ENCODE measurements around the gene KAT6B.

The KAT6B gene

DNA sequence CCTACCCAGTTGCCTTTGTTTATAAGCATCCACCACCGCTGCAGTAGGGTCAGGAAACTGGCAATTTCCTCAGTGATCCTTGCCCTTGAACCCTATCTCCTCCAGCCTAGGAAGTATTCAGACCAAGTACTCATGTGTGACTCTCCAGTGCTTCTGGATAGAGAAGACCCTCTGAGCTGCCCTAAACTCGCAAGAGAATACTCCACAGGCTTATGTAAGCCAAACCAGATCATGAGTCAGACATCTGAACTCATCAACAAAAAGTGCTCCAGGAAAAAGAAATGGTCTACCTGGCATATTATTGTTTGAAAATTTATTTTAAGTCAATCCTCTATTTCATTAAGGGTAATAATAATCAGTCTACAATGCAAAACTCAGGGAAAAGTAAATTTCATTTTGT is 101.3 kb downstream of the KAT6B start:
- no peak for DNase-seq (ENCODE audit: insufficient read length, low spot score)
- no peak for TF ChIP-seq CTCF (IDR thresholded peaks at IDR 0.05; ENCODE audit: insufficient read depth, missing control alignments)
- FAIRE-seq, result no peak

- no peak for TF ChIP-seq CTCF (IDR thresholded peaks at IDR 0.05; ENCODE audit: insufficient read depth, missing control alignments)
- FAIRE-seq (no peak), DNase-seq (ENCODE audit: insufficient read length, low spot score) (no peak)
Observed at GRCh38 chr10:74928742-74929191, 102.4 kb downstream of the KAT6B start.

DNA sequence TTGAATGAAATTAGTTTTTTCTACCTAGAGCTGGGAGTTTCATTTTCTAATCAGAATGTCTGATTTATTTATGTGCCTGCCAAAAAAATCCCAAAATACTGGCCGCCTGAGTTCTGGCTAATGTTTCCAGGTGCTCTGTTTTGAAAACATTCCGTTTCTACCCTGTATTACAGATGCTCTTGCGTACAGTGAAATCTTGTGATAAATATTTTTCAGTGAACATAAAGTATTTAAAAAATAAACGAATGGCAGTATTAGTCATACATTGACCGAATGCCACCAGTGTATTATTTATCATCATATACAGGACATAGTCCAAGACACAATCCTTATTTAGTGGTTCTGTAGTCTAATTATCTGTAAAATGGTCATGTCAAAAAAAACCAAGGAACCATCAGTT is 102.8 kb downstream of the KAT6B start:
- DNase-seq (ENCODE audit: insufficient read length, low spot score) (no peak), FAIRE-seq (no peak)
- no peak for TF ChIP-seq CTCF (IDR thresholded peaks at IDR 0.05; ENCODE audit: insufficient read depth, missing control alignments)

GRCh38 chr10:74930965-74931364 is 104.6 kb downstream of the KAT6B start:
- TF ChIP-seq CTCF (IDR thresholded peaks at IDR 0.05; ENCODE audit: insufficient read depth, missing control alignments), result no peak
- DNase-seq (ENCODE audit: insufficient read length, low spot score), result no peak
- FAIRE-seq, result no peak

- no peak for TF ChIP-seq CTCF (IDR thresholded peaks at IDR 0.05; ENCODE audit: insufficient read depth, missing control alignments)
- DNase-seq (ENCODE audit: insufficient read length, low spot score) (no peak), FAIRE-seq (no peak)
Observed at GRCh38 chr10:74932648-74933047, 106.2 kb downstream of the KAT6B start.

- no peak for TF ChIP-seq CTCF (IDR thresholded peaks at IDR 0.05; ENCODE audit: insufficient read depth, missing control alignments)
- DNase-seq (ENCODE audit: insufficient read length, low spot score) (no peak), FAIRE-seq (no peak)
Observed at GRCh38 chr10:74934100-74934812, 107.9 kb downstream of the KAT6B start.

DNA sequence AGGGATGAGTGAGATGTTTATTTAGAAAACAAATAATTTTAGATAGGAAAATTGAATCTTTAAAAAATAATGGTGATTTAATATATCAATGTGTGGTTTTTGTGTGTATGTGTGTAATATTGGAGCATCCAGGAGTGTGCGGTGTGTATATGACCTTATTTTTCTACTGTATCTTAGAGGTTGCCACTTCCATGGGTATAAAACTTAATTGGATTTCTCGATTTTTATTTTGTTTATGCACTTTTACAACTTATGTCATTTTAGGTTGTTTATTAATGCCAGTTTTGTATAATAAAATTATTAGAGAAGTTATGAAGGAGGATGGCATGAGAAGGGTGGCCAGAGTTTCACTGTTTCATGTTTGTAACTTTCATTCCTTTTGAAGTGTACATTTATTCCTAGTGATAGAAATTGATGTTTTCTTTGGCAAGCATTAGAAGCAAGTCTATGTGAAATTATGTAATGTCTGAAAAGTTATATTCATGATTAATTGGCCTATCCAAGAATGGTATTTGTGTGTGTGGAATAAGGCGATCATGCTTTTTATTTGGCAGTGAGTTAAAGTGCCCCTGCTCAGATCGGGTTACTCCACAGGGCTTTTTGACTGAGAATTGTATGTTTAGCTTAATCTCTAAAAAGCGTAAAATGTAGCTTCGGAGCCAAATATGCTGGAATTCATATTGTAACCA is 110.3 kb downstream of the KAT6B start:
- DNase-seq (ENCODE audit: insufficient read length, low spot score), result no peak
- no peak for TF ChIP-seq CTCF (IDR thresholded peaks at IDR 0.05; ENCODE audit: insufficient read depth, missing control alignments)
- FAIRE-seq, result no peak

Data from D721Med (cell line).